Measurements from ENCODE around the gene CFAP46. TPM values are rescaled to one million over a fixed set of nuclear protein-coding genes. Genes with fewer than 3 reads are reported as not detected.
"Not testable (repeated sequence)": the region's sequence is repeated elsewhere in the genome, so short reads cannot be mapped to it uniquely, and the experiment has no call there.

CFAP46 gene
- total and polyA plus RNA-seq, 2 experiments from 2014 or later, result 2.2 to 2.4 TPM

DNA sequence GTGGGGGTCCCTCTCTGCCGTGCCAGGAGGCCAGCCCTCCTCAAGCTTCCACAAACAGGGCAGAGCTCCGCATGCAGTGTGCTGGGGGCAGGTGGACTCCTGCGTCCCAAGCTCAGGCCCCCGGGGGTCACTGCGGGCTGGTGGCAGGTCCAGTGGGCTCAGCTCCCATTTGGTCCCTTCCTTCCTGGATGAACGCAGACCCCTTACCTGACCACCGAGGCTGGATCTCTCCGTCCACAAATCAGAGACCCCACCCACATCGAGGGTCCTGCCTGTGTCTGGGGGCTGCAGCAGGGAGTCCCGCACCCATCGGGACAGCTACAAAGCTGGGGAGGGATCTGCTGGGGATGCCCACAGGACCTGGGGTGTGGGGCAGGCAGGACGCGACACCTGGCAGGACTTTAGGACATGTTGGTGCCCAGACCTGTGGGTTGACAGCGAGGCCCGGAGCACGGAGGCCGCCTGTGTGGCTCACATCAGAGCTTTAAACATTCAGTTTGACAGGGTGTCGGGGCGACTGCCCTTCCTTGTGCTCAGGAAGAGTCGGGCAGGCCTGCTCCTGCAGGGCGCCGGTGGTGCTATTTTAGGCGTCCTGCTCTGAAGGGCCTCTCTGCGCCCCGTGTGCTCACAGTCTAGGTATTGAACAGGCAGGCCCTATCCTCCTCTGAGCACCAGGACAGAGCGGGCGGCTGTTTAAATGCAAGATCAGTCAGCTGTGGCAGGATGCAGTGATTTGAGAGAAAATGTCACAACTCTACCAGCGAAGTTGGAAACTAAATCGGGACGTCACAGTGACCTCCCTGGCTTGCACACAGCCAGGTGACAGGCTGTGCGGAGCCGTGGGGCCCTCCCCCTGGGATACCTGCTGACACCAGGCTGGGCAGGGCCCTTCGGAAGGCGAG, 15.9 kb upstream of the CFAP46 start:
- WGBS (ENCODE audit: low lambda C conversion rate, missing lambda C conversion rate), result 90% methylated on average over 34 of the region's 34 CpGs
- Histone ChIP-seq H3K36me3 (replicated peaks; ENCODE audit: insufficient read depth, low read depth) (no peaks in the 10 kb centered on the region), H3K79me2 (no peaks in the 10 kb centered on the region), H3K27me3 (peaks cover 7% of the 10 kb centered on the region), H3K4me1 (ENCODE audit: insufficient read depth) (no peaks in the 10 kb centered on the region), H4K20me1 (ENCODE audit: insufficient read depth, poor library complexity, severe bottlenecking) (no peaks in the 10 kb centered on the region), H3K4me2 (no peak overlapping the region), H2AFZ (no peak overlapping the region), H3K9me2 (replicated peaks; ENCODE audit: insufficient read depth) (no peaks in the 10 kb centered on the region), H3K9me3 (ENCODE audit: low read depth) (no peaks in the 10 kb centered on the region), H3K4me3 (no peak overlapping the region), H3K27ac (no peak overlapping the region)
- no peak for DNase-seq (ENCODE audit: low spot score)
- no peak for TF ChIP-seq EZH2 (IDR thresholded peaks at IDR 0.05; ENCODE audit: borderline replicate concordance)
- TF ChIP-seq EZH2phosphoT487 (IDR thresholded peaks at IDR 0.05; ENCODE audit: low read depth, severe bottlenecking, unreplicated experiment), result no peak
- TF ChIP-seq, protein P1, sequence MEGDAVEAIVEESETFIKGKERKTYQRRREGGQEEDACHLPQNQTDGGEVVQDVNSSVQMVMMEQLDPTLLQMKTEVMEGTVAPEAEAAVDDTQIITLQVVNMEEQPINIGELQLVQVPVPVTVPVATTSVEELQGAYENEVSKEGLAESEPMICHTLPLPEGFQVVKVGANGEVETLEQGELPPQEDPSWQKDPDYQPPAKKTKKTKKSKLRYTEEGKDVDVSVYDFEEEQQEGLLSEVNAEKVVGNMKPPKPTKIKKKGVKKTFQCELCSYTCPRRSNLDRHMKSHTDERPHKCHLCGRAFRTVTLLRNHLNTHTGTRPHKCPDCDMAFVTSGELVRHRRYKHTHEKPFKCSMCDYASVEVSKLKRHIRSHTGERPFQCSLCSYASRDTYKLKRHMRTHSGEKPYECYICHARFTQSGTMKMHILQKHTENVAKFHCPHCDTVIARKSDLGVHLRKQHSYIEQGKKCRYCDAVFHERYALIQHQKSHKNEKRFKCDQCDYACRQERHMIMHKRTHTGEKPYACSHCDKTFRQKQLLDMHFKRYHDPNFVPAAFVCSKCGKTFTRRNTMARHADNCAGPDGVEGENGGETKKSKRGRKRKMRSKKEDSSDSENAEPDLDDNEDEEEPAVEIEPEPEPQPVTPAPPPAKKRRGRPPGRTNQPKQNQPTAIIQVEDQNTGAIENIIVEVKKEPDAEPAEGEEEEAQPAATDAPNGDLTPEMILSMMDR (IDR thresholded peaks at IDR 0.05; ENCODE audit: poor library complexity), result no peak

DNA sequence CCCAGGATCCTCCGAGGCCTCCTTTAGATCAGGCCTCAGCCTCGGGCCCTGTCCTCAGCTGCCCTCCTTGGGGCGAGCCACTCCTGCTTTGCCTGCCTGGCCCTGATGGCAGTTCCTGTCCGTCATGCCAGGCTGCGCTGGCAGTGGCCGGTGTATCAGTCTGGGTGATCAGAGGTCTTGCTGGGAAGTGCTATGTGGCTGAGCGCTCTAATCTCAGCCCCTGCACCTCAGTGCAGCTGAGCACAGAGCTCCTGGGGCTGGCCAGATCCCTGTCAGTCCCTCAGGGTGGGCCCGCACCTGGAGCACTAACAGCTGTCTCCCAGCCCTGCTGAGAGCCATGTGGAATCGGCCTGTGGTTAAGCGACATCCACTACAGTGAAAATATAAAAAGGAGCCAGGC, 14.8 kb upstream of the CFAP46 start:
- Histone ChIP-seq H3K27ac (no peak overlapping the region), H3K27me3 (peaks cover 13% of the 10 kb centered on the region), H3K9me3 (ENCODE audit: low read depth) (no peaks in the 10 kb centered on the region), H3K4me3 (no peak overlapping the region), H4K20me1 (ENCODE audit: insufficient read depth, poor library complexity, severe bottlenecking) (no peaks in the 10 kb centered on the region), H3K4me1 (ENCODE audit: insufficient read depth) (no peaks in the 10 kb centered on the region), H3K4me2 (no peak overlapping the region), H2AFZ (no peak overlapping the region), H3K36me3 (replicated peaks; ENCODE audit: insufficient read depth, low read depth) (no peaks in the 10 kb centered on the region), H3K9me2 (replicated peaks; ENCODE audit: insufficient read depth) (no peaks in the 10 kb centered on the region), H3K79me2 (no peaks in the 10 kb centered on the region)
- no peak for DNase-seq (ENCODE audit: low spot score)
- 93% methylated on average over 10 of the region's 10 CpGs for WGBS (ENCODE audit: low lambda C conversion rate, missing lambda C conversion rate)
- no peak for TF ChIP-seq EZH2phosphoT487 (IDR thresholded peaks at IDR 0.05; ENCODE audit: low read depth, severe bottlenecking, unreplicated experiment)

DNA sequence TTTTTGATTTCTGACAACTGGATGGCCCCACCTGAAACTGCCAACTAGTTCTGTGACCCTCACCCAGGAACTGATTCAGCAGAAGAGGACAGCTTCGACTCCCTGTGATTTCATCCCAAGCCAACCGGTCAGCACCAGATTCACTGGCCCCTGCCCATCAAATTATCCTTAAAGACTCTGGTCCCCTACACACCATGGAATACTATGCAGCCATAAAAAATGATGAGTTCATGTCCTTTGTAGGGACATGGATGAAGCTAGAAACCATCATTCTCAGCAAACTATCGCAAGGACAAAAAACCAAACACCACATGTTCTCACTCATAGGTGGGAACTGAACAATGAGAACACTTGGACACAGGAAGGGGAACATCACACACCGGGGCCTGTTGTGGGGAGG, 13.9 kb upstream of the CFAP46 start:
- not testable (repeated sequence) for H2AFZ ChIP-seq; H3K4me2 ChIP-seq; H3K9me2 ChIP-seq (replicated peaks; ENCODE audit: insufficient read depth); H4K20me1 ChIP-seq (ENCODE audit: insufficient read depth, poor library complexity, severe bottlenecking); H3K27ac ChIP-seq; H3K79me2 ChIP-seq; H3K36me3 ChIP-seq (replicated peaks; ENCODE audit: insufficient read depth, low read depth); H3K4me1 ChIP-seq (ENCODE audit: insufficient read depth); H3K9me3 ChIP-seq (ENCODE audit: low read depth); DNase-seq (ENCODE audit: low spot score); H3K4me3 ChIP-seq
- peaks cover 19% of the 10 kb centered on the region for H3K27me3 ChIP-seq
- 97% methylated on average over 4 of the region's 4 CpGs for WGBS (ENCODE audit: low lambda C conversion rate, missing lambda C conversion rate)

DNA sequence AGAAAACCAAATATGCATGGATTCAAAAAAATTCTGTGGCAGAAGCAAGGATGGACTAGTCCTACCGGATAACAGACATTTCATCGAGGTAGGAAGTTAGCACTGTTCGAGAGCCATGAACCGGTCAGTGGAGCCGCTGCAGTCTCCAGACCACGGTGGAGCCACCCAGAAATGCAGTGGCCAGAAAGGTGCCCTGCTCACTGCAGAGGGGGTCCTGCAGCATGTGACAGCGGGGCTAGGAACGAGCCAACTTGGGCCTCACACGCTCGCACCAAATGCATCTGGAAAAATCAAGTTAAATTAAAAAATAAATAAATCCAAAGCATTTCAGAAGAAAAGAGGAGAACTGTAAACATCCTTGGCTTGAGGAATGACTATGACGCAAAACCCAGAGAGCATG, 13.1 kb upstream of the CFAP46 start:
- TF ChIP-seq EZH2 (IDR thresholded peaks at IDR 0.05; ENCODE audit: borderline replicate concordance) (no peak), EZH2phosphoT487 (IDR thresholded peaks at IDR 0.05; ENCODE audit: low read depth, severe bottlenecking, unreplicated experiment) (no peak)
- TF ChIP-seq, protein P1 (IDR thresholded peaks at IDR 0.05; ENCODE audit: poor library complexity), result no peak
- Histone ChIP-seq H4K20me1 (ENCODE audit: insufficient read depth, poor library complexity, severe bottlenecking) (no peaks in the 10 kb centered on the region), H3K4me2 (no peak overlapping the region), H3K9me3 (ENCODE audit: low read depth) (no peaks in the 10 kb centered on the region), H3K27ac (no peak overlapping the region), H3K36me3 (replicated peaks; ENCODE audit: insufficient read depth, low read depth) (no peaks in the 10 kb centered on the region), H2AFZ (no peak overlapping the region), H3K79me2 (no peaks in the 10 kb centered on the region), H3K4me1 (ENCODE audit: insufficient read depth) (no peaks in the 10 kb centered on the region), H3K4me3 (no peak overlapping the region), H3K27me3 (peaks cover 19% of the 10 kb centered on the region), H3K9me2 (replicated peaks; ENCODE audit: insufficient read depth) (no peaks in the 10 kb centered on the region)
- DNase-seq (ENCODE audit: low spot score), result no peak
- 91% methylated on average over 11 of the region's 11 CpGs for WGBS (ENCODE audit: low lambda C conversion rate, missing lambda C conversion rate)

All from hepatocyte (in vitro differentiated cells).